ENCODE data around the gene PAM.

GRCh38 chr5:102782217-102782872 is 27.2 kb downstream of the PAM start:
- TF ChIP-seq CTCF (IDR thresholded peaks at IDR 0.05; ENCODE audit: low read length), result no peak
- TF ChIP-seq EZH2 (optimal IDR thresholded peaks at IDR 0.05; ENCODE audit: low read depth, low read length), result no peak

All from MM.1S (cell line).